GM12801 (cell line): ENCODE results near the gene LPCAT1.

ENCODE experiments used
- TF ChIP-seq, protein P1 (sequence below): IDR thresholded peaks from one replicate; pipeline ENCODE4 v1.5.1; 2011; ENCODE audit warnings: control low read depth; ENCODE audit not compliant: insufficient read length; ENCODE audit errors: extremely low read depth

Gene LPCAT1

DNA sequence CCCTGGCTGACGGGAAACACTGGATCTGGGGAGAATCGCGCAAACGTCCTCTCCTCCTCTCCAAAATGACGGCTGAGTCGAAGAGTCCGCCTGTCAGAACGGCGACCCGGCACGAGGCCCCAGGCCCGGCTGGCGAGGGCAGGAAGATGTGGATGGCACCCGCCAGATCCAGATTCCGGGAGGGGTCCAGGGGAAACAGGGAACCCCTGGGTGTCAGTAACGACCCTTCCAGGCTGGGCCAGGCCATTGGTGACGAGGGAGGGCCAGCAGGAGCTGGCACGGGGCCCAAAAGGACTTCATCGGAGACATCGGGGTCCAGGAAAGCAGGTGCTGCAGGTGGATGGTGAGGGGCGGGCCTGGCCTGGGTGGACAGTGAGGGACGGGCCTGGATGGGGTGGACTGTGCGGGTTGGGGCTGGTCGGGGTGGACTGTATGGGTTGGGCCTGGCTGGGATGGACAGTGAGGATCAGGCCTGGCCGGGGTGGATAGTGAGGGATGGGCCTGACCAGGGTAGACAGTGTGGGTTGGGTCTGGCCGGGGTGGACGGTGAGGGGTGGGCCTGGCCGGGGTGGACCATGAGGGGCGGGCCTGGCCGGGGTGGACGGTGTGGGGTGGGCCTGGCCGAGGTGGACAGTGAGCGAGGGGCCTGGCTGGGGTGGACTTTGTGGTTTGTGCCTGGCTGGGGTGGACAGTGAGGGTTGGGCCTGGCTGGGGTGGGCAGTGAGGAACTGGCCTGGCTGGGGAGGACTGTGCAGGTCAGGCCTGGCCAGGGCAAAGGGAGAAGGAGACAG is 92.5 kb downstream of the LPCAT1 start:
- TF ChIP-seq, protein P1, sequence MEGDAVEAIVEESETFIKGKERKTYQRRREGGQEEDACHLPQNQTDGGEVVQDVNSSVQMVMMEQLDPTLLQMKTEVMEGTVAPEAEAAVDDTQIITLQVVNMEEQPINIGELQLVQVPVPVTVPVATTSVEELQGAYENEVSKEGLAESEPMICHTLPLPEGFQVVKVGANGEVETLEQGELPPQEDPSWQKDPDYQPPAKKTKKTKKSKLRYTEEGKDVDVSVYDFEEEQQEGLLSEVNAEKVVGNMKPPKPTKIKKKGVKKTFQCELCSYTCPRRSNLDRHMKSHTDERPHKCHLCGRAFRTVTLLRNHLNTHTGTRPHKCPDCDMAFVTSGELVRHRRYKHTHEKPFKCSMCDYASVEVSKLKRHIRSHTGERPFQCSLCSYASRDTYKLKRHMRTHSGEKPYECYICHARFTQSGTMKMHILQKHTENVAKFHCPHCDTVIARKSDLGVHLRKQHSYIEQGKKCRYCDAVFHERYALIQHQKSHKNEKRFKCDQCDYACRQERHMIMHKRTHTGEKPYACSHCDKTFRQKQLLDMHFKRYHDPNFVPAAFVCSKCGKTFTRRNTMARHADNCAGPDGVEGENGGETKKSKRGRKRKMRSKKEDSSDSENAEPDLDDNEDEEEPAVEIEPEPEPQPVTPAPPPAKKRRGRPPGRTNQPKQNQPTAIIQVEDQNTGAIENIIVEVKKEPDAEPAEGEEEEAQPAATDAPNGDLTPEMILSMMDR = no peak

DNA sequence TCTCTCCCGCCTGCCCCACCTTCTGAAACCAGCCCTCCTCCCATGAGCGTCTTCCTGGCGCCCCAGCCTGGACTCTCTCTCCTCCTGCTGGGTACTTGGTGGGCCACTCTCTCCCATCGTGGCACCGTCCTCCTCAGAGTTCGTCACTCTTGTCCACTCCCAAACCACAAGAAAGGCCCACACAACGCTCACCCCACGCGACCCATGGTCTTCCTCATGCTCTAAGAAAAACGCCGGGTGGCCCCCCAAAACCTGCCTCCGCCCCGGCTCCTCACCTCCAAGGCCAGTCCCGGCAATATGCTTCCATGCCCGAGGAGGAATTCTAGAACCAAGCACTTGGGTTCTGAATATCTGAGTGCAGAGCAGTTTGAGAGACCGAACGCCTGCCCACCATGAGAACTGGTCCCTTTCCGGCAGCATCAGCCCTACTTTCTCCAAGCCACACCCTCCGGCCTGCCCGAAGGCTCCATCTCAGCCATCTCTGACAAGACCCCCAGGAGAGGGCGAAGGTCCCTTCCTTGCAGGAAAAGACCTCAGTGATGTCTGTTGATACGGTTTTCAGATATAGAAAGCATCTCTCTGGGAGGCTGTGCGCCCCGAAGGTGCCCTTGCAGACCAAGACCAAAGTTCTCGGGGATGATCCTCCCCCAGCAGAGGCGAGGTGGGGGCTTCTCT is 93.5 kb downstream of the LPCAT1 start:
- TF ChIP-seq, protein P1 = no peak

DNA sequence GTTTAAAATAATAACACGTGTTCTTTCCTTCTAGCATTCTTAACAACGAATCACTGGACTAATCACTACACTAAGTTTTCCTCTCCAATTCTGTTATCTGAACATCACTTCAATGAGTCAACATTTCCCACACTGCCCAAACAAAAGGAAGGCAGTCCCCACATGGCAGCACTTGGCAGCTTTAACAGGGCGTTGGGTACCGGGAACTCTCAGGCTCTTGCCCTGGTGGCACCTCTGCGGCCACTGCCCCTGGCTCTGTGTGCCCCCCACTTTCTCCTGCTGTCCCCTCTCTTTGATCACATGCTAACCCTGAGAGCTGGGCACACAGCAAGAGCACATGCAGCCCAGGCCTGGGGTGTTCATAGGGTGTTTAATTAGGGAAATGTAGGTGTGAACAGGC is 94.3 kb downstream of the LPCAT1 start:
- TF ChIP-seq, protein P1 = no peak

DNA sequence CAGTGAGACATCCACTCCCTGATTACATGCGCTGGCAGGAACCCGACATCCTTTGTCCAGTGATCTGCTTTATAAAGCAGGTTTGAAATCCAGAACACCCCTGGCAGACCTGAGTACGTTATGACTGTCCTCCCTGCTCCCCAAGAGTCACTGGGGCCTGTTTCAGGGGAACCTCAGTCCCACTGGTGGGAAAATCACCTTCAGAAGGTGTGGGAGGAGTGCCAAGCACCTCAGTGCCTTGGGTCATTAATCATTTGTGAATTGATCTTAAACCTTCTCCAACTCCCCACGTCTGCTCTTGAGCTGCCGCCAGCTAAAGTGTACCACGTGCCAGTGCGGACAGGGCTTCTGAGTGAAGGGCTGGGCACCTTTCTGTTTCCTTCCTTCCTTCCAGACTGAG is 94.7 kb downstream of the LPCAT1 start:
- TF ChIP-seq, protein P1 = no peak

DNA sequence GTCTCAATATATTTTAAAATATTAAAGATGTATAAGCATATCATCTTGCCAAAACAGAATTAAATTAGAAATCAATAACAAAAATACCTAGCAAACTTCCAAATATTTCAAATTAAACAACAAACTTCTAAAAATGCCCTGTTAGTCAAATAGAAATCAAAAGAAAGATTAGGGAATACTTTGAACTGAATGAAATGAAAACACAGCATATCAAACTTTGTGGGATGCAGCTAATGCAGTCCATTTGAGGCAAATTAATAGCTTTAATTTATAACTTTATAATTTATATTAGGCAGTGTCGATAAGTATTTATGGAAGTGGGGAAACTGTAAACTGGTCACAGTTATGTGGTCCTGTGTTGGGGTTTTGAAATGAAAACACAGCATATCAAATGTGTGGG is 95.7 kb downstream of the LPCAT1 start:
- TF ChIP-seq, protein P1 = no peak

DNA sequence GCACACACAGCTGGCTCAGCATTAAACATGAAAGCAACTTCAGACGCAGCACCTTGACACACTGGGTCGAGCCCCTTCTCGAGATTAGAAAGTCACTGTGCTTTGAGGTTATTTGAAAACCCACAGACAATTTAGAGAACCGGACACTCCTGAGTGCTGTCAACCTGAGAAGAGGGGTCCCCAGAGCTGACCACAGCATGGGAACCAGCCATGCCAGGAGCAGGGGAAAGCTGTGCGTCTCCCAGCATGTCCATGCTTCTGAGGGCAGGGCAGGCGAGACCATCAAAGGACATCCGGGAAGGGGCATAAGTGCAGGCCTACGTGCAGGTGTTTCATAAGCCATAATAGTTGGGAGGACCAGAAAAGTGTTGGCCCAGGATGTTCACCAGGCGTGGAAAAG is 99.0 kb downstream of the LPCAT1 start:
- TF ChIP-seq, protein P1 = no peak

DNA sequence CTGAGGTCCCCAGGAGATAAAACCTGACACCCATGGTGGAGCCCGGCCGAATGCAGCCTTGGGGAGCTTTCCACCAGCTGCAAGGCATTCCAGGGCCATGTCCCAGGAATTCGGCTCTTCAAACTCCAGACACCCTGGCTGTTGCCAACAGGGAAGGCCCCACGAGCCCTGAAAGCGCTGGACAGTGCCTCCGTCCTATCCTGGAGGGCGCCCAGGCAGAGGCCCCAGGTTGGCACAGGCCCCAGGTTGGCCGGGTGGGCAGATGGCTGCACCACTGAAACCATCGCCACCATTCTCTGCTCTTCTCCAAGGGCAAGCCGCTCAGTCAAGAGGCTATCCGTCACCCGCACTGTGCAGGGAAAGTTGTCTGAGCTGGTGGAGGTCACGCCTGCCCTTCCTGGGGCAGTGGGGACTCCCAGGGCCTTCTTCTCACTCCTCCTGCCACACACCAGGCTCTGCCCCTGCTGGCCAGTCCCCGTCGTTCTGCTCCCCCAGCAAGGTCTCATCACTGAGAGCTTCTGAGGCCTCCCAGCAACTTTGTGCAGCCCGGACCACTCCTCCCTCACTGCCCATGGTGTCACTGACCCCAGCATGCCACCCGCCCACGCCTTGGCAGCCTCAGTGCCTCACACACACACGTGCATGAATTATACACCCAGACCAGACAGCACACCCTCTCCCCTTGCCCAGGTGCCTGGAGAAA is 99.7 kb downstream of the LPCAT1 start:
- TF ChIP-seq, protein P1 = no peak
